ENCODE results near the gene RIPK4. TPM values are rescaled to one million over a fixed set of nuclear protein-coding genes. Genes with fewer than 3 reads are reported as not detected.

RIPK4 gene
- total RNA-seq, 1 donor from 2014 or later = 28.9 TPM

DNA sequence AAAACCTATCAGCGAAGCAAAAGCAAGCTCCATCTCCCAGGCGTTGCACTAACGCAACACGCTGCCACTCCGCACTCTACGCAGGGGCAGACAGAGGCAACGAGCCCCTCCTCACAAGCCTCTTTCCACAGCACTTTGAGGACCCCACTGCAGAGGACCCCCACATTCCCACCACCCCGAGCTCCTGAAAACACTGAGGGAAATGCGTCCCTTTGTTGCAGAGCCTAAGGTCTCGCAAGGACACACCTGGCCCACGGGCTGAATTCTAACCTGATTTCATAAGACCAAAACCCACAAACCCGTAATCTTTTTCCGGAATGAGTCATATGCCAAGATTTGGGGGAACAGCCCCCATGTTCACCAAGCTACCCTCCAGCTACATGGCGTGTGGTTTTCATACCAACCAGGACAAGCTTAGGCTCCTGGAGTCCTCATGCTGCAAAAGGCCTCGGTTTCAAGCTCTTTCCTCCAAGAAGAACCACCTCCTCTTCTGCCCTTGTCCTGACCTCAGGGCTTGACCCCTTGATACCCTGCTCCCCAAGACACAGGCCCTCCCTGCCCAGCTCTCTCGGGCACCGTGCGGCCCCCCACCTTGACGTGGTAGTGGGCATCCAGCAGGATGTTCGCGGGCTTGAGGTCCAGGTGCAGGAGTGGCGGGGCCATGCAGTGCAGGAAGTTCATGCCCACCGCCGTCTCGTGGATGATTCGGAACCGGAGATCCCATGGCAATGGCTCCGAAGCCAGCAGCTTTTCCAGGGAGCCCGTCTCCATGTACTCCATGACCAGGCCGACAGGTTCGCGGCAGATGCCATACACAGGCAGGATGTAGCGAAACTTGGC lies 10.7 kb downstream of the RIPK4 start:
- Mint-ChIP-seq H3K27ac (no peak overlapping the region), H3K27me3 (no peaks in the 10 kb centered on the region), H3K9me3 (ENCODE audit: low read depth) (no peaks in the 10 kb centered on the region), H3K4me3 (ENCODE audit: low read depth) (no peak overlapping the region), H3K36me3 (ENCODE audit: insufficient read depth) (peaks cover 13% of the 10 kb centered on the region), H3K4me1 (ENCODE audit: low read depth) (peaks cover 33% of the 10 kb centered on the region)
- DNase-seq (ENCODE audit: low spot score, unreplicated experiment) = no peak
- TF ChIP-seq, protein P1, sequence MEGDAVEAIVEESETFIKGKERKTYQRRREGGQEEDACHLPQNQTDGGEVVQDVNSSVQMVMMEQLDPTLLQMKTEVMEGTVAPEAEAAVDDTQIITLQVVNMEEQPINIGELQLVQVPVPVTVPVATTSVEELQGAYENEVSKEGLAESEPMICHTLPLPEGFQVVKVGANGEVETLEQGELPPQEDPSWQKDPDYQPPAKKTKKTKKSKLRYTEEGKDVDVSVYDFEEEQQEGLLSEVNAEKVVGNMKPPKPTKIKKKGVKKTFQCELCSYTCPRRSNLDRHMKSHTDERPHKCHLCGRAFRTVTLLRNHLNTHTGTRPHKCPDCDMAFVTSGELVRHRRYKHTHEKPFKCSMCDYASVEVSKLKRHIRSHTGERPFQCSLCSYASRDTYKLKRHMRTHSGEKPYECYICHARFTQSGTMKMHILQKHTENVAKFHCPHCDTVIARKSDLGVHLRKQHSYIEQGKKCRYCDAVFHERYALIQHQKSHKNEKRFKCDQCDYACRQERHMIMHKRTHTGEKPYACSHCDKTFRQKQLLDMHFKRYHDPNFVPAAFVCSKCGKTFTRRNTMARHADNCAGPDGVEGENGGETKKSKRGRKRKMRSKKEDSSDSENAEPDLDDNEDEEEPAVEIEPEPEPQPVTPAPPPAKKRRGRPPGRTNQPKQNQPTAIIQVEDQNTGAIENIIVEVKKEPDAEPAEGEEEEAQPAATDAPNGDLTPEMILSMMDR (IDR thresholded peaks at IDR 0.05; ENCODE audit: unreplicated experiment) = no peak

DNA sequence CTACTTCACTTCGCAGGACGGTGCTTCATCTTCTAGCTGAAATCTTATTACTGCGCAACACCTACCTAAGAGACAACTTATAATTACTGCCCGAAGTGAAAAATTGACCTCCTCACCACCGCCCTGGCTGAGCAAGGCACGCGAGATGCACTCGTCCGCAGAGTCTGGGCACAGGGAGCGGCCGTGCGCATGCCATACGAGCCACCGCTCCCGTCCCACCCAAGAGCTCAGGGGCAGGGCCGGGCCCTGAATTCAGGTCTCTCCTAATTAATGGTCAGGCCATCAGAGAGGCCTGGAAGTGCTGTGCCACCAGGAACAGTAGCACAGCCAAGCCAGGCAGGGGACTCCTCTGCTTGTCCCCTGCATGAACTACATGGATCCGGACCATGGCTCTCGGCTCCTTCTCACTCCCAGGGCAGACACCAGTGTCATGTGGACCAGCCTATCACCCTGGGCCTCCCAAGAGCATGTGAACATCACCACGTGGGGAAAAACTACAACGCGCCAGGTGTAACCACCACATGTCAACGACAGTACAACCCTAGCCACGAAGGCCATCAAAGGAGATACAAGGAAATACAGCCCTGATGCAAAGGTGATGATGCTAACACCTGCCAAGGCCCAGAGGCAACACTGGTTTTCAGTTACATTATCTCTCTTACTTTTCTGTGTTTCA lies 11.5 kb downstream of the RIPK4 start:
- Mint-ChIP-seq H3K4me3 (ENCODE audit: low read depth) (no peak overlapping the region), H3K9me3 (ENCODE audit: low read depth) (no peaks in the 10 kb centered on the region), H3K27ac (peak overlapping the region; percentile 79), H3K36me3 (ENCODE audit: insufficient read depth) (peaks cover 15% of the 10 kb centered on the region), H3K27me3 (no peaks in the 10 kb centered on the region), H3K4me1 (ENCODE audit: low read depth) (peaks cover 33% of the 10 kb centered on the region)
- no peak for DNase-seq (ENCODE audit: low spot score, unreplicated experiment)
- TF ChIP-seq, protein P1 (IDR thresholded peaks at IDR 0.05; ENCODE audit: unreplicated experiment) = no peak

DNA sequence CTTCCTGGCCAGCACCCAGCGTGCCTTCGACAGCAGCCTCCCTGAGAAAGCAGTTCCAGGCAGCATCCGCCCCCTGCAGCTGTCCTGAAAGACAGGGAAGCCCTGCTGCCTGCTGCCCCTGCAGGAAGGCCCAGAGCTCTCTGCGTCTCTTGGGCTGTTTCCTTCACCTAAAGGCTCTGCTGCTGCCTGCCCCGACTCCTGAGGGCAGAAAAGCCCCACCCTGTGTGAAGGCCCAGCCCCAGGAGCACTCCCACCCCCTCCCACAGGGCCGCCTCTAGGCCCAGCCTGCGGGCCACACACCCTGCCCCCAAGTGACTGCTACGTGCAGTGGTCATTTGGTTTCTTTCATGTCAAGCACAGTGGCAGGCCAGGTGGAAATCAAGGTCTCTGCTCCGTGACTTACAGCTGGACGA lies 12.4 kb downstream of the RIPK4 start:
- Mint-ChIP-seq H3K27me3 (no peaks in the 10 kb centered on the region), H3K27ac (no peak overlapping the region), H3K9me3 (ENCODE audit: low read depth) (no peaks in the 10 kb centered on the region), H3K4me3 (ENCODE audit: low read depth) (no peak overlapping the region), H3K4me1 (ENCODE audit: low read depth) (peaks cover 32% of the 10 kb centered on the region), H3K36me3 (ENCODE audit: insufficient read depth) (peaks cover 17% of the 10 kb centered on the region)
- no peak for DNase-seq (ENCODE audit: low spot score, unreplicated experiment)
- TF ChIP-seq, protein P1 (IDR thresholded peaks at IDR 0.05; ENCODE audit: unreplicated experiment) = no peak

DNA sequence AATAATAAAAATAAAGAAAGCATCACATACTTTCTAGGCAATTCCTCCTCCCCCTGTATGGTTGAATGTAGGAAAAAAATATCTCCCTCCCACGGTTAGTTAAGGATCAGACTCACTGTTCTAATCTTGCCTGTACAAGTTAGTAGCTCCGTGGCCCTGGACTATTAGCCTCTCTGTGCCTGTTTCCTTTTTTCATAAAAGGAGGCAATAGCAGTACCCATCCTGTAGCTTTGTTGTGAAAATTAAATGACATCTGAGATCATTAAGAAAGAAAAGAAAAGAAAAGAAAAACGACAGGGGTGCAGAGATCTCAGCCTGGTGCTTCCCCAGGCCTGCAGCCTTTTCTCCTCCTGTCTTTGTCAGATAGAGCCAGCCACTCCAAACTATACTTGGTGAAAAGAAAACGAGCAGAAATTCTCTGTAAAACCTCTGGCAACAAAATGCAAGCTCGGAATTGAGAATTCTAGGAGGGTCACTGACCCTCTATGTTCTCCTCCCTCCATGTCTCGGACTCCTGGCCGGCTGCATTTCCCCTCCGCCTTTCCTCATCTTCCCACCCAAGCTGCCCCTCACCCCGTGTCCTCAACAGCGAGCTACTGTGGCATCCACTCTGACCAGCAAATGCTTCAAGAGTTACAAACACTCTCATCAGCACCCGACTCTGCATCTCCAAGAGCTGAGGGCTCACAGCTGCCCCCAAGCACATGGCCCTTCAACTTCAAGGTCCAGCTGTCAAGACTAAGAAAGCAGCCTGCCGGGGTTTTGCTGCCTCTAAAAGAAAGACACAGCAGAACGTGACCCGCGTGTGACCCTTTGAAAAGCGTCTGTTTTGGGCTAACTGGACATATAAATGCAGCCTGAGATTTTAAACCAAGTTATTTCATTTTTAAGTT lies 13.6 kb downstream of the RIPK4 start:
- peak overlapping the region; percentile 39 for H3K27ac Mint-ChIP-seq
- no peaks in the 10 kb centered on the region for H3K27me3 Mint-ChIP-seq
- peaks cover 32% of the 10 kb centered on the region for H3K4me1 Mint-ChIP-seq (ENCODE audit: low read depth)
- H3K4me3 Mint-ChIP-seq (ENCODE audit: low read depth) = no peak overlapping the region
- H3K36me3 Mint-ChIP-seq (ENCODE audit: insufficient read depth) = peaks cover 19% of the 10 kb centered on the region
- TF ChIP-seq, protein P1 (IDR thresholded peaks at IDR 0.05; ENCODE audit: unreplicated experiment) = no peak
- no peak for DNase-seq (ENCODE audit: low spot score, unreplicated experiment)
- no peaks in the 10 kb centered on the region for H3K9me3 Mint-ChIP-seq (ENCODE audit: low read depth)

DNA sequence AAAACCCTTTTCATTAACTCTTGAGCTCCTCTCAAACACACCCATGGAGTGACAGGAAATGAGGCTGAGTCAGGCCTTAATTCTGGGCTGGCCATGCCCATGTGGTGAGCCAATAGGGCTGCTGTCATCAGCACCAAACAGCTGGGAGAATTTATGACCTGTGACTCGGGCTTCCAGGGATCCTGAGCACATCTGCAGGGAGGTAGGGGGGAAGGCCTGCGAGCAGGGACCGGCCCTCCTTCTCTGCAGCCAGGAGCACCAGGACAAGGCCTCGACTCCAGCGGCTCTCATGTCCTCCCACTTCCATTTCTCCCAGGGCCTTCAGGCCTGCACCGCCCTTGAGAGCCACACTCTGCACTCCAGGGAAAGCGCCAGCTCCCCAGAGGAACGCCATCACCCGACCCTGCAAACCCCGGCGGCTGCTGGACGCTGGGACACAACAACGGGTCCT lies 14.6 kb downstream of the RIPK4 start:
- TF ChIP-seq, protein P1 (IDR thresholded peaks at IDR 0.05; ENCODE audit: unreplicated experiment) = no peak
- DNase-seq (ENCODE audit: low spot score, unreplicated experiment) = no peak
- Mint-ChIP-seq H3K9me3 (ENCODE audit: low read depth) (no peaks in the 10 kb centered on the region), H3K27ac (no peak overlapping the region), H3K27me3 (no peaks in the 10 kb centered on the region), H3K4me3 (ENCODE audit: low read depth) (no peak overlapping the region), H3K36me3 (ENCODE audit: insufficient read depth) (peaks cover 24% of the 10 kb centered on the region), H3K4me1 (ENCODE audit: low read depth) (peaks cover 32% of the 10 kb centered on the region)

All from progenitor cell of endocrine pancreas (in vitro differentiated cells).